HG03025 (cell line): ENCODE results near the gene NTM.

Experiments used
- ATAC-seq: cut with Tn5 transposase; IDR thresholded peaks from one replicate; pipeline ENCODE4 v1.9.1; 2021; ENCODE audit warnings: mild to moderate bottlenecking, moderate library complexity; ENCODE audit not compliant: unreplicated experiment, low FRiP score

Gene NTM

GRCh38 chr11:132196928-132197327 is 826.5 kb downstream of the NTM start:
- ATAC-seq, result no peak

DNA sequence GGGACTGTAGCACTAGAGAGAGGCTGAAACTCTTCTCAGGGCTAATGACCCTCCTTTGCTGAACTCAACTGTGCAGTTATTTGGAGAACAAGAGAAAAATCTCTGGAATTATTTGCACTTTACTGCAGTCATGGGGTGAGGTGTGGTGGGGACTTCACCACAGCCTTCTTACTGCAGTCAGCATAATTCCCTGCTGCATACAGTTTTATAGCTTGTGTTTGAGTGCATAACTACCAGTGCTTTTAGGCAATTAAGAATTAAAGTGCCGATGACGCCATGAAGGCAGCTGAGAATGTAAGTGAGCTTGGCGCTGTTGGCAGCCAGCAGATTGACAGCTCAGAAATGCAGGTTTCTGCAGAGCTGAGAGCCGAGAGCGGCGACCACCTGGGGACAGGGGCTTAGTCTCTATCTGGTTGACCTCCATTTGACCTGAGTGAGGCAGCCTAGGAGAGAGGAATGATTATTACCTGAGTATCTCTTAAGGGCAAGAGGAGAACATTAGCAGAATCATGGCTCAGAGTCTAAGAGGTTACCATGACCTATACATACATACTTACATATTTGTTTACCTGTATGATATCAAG is 830.0 kb downstream of the NTM start:
- no peak for ATAC-seq

- no peak for ATAC-seq
Measured at GRCh38 chr11:132202621-132203020, 832.2 kb downstream of the NTM start.

DNA sequence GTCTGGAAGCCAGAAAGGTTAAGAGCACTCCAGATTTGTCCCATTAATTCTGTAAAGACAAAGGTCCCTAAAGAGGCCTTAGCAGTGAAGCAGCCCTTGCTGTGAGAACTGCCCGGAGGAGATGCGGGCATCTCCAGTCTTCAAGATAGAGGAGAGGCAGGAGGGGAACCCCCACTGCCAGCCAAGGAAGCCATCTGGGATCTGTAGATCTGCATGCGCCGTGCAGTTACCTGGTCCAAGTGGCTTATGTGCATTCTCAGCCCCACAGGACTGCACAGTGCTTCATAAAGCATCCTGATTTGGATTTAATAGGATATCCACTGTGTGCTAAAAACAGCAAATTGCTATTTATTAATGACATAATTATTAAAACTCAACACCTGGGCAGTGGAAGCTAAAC is 834.6 kb downstream of the NTM start:
- ATAC-seq, result no peak

- no peak for ATAC-seq
Measured at GRCh38 chr11:132205496-132205895, 835.1 kb downstream of the NTM start.

GRCh38 chr11:132206993-132207392 is 836.6 kb downstream of the NTM start:
- no peak for ATAC-seq

GRCh38 chr11:132208477-132209055 is 838.2 kb downstream of the NTM start:
- no peak for ATAC-seq

- no peak for ATAC-seq
Measured at GRCh38 chr11:132211479-132211878, 841.1 kb downstream of the NTM start.

DNA sequence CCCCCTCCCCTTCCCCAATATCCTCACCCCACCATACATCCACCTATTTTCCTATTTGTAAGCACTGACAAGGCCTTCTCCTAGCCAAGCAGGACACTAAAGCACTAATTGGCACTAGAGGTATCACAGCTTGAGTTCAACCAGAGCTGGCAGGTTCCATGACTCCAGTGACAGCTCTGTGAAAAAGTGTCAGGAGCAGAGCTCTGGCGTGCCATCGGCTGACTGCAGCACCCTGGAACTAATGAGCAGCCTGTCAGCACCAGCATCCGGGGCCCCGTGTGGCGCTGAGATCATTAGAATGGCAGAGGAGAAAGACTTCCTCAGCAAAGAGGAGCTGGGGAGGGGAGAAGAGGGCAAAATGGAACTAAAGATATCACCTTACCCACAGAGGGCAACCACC is 847.4 kb downstream of the NTM start:
- no peak for ATAC-seq

- no peak for ATAC-seq
Measured at GRCh38 chr11:132220474-132220873, 850.1 kb downstream of the NTM start.

GRCh38 chr11:132222345-132222744 is 851.9 kb downstream of the NTM start:
- ATAC-seq, result no peak

GRCh38 chr11:132226522-132226921 is 856.1 kb downstream of the NTM start:
- ATAC-seq, result no peak

- ATAC-seq, result no peak
Measured at GRCh38 chr11:132228746-132229325, 858.4 kb downstream of the NTM start.

DNA sequence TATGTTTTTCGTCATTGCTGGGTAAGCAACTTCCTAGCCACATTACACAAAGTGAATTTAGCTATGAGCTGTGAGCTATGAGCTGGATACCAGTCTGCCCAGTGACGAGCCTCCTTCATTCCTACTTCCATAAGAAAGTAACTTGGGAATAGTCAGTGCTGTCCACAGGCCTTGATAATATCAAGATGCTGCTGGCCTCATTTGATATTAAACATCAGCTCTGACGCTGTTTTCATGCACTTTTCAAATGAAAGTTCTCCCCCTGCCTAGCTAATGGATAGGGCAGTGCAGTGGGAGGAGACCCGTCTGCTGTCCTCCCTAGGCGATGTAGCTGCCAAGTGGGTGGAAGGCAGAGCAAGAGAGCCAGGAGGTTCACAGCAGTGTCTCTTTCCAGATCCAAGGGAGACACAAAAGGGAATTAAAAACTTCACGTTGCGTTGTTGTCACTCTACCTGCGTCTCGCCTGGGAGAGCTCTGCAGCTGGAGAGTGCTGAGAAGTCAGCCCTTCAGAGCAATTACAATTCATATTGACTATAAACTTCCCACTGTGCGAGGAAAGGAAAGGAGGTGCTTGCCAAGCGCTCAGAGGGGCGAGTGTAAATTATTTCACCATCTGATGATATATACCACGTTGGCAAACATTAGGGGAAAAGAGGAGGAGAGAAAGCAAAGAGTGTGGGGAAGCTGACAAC is 861.4 kb downstream of the NTM start:
- ATAC-seq, result no peak

DNA sequence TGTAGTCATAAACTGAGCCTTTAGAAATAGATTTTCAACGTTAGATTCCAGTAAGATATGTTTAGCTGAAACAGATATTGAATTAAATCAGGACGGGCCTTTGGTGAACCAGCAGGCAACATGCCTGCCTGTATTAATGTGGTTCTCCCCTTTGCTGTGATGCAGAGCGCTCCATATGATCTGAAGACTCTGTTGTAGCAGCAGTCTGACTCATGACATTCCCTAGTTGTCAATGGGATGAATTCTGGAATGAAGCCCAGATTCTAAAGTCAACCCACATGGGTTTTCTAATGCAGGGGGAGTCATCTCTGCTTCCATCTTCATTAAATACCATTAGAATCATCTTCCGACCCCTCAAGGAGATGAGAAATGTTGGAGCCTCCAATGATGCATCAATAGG is 864.5 kb downstream of the NTM start:
- no peak for ATAC-seq

DNA sequence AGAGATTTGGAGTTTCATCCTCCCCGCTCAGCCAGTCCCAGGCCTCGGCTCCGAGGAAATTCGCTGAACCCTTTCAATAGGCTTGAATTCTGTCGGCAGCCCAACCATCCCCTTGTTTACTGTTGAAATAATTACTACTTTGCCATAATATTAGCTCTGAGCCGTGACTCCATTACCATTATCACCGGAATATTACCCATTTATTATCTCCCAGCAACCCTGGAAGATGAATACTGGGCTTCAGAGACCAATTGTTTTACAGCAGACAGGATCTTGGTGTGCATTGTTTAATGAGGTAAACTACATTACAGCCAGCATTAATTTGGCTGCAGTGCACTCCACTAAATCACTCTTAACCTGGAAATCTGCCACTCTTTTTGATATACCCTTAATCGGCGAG is 867.4 kb downstream of the NTM start:
- no peak for ATAC-seq

DNA sequence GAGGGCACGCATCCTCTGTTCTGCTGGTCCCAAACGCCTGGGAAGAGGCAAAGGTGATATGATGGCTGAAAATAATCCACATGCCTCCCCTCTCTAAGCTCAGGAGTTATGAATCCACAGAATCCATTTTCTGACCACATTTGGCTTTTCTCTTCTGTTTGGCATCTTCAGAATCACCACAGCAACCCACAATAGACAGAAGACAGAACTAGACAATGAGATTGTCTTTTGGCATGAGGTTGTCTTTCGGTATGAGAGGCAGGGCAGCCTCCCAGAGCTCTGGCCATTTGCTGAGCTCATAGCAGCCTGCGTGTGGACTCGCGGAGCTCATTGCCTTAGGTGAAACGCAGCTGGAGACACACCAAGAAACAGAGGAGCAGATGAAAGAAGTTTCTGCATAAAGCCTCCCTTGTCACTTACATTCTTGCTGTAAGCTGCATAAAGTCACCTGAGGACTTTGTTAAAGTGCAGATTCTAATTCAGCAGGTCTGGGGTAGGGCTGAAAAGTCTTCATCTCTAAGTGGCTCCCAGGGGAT is 868.0 kb downstream of the NTM start:
- ATAC-seq, result no peak

DNA sequence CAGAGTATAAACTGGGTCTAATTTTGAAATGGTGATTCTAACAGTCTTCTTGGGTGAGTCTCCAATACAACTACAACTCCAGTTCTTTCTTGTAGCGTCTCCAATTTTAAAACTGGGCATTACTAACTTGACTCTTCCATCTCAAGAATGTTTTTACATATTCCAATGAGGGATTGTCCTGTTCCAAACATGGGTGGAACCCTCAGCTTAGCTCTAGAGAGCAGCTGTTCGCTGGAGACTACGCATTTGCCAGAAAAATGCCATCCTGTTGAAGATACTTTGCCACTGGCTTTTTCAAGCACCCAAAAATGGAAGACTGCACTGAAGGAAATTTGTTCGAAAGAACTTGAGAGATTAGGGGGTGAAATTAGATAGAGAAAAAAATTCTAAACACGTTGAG is 870.0 kb downstream of the NTM start:
- no peak for ATAC-seq

DNA sequence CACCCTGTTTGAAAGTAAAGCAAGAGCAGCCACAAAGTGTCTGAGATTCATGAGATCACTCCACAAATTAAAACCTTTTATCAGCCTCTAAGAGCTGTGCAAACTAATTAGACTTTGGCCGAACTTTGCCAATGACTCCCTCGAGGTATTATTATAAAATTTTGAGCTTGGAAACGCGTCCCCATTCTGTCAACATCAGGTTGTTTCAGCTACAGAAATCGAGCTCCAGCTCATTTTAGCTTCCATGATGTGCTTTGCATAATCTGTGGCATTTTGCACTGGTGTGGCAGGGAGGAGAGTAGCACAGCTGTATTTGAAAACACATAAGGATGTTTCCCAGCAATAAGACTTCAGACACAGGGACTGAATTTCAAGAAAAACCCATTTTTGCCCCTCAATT is 872.2 kb downstream of the NTM start:
- no peak for ATAC-seq

GRCh38 chr11:132244846-132245245 is 874.4 kb downstream of the NTM start:
- no peak for ATAC-seq
